Ramos (cell line): ENCODE results near the gene ZPBP2.

Source experiments
- in situ Hi-C: fragments of 300-500 bp; cut with MboI; formaldehyde crosslinking; loops from one replicate; pipeline ENCODE4 v1.14.3; 2022; ENCODE audit warnings: low sequenced_read_pairs; ENCODE audit not compliant: unreplicated experiment

Gene ZPBP2

DNA sequence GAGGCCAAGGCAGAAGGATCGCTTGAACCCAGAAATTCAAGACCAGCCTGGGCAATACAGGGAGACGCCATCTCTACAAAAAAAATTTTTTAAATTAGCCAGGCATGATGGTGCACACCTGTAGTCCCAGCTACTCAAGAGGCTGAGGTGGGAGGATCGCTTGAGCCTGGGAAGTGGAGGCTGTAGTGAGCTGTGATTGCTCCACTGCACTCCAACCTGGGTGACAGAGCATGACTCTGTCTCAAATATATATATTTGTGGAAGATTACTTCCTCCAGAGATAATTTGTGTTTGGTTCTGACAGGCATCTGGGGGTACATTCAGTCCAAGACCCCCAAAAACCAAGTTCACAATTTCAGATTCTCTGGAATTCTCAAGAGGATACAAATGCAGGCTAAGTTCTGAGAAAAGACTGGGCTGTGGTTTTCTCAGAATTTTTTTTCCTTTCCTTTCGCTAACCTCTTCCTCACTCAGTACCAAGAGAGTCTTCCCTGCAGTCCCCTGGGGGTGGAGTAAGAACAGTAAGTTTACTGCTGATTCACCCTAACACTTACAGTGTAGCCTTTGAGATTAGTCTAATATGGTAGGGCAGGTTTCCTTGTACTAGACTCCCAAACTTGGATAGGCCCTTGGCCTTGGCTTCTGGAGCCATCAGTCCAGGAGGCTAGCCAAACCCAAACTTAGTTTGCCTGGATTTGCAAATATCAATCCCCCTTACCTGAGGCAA is 35.3 kb downstream of the ZPBP2 start:
- in situ Hi-C loops: no loop called here

DNA sequence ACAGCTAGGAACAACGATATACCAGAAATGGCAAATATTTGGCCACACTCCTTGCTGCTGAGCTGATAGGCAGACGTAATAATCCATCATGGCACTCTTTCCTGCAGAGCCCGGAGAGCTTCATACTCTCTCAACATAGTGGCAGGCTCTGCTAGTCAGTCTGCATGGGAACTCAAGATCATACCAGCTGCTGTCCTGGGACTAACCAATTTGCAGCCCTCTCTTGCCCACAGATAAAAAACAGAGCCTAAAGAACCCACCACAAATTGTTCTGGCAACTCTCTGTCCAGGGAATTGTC is 36.9 kb downstream of the ZPBP2 start:
- in situ Hi-C loops: no loop called here

DNA sequence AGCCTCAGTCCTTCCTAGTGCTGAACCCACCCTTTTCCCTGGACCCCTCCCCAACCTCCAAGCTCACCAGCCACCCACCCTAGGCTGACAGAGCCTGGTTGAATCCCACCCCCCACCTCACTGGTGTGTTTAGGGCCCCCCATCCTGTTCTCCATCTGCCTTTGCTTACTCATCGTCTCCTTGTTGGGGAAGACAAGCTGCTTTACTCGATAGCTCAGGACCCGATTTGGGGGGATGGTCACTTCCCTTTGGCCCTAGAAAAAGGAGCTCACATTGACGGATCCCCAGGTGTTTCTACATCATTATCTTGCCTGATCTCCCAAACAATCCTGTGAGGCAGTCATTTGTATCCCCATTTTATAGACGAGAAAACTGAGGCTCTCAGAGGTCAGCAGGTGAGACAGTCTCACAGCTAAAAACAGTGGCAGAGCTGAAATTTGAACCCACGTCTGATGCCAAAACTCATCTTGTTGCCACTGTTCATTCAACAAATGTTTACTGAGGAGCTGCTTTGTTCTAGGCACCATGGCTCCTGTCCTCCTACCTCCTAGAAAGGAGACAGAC is 40.9 kb downstream of the ZPBP2 start:
- in situ Hi-C loops: no loop called here

DNA sequence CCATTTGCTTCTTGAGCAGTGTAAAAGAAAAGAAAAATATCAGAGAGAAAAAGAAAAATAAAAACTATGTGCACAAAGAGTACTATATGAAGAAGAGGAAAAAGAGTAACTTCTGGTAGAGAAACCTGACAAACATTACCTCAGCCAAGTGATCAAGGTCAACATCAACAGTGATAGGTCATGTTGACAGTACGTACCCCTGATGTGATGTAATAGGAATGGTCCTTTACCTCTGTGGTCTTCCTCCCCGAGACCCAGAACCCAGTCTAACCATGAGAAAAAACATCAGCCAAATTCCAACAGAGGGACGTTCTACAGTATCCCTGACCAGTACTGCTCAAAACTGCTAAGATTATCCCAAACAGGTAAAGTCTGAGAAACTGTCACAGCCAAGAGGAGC is 46.0 kb downstream of the ZPBP2 start:
- in situ Hi-C loops: no loop called here

DNA sequence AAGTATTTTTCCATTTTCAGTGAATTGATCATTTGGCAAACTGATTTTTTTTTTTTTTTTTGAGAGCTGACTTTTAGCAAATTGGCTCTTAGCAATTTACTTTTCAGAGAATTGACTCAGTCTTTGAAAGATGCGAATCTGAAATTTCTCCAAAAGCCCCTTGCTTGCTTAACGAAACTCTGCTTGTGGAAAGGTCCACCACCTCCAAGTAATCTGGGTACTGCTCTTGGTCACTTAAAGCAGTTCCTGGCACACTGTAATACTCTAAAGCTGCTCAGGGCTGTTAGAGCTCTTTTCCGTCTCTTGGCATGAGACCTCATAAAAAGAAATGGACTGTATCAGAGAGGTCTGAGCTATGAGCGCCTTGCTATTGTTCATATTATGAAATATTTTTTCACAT is 47.6 kb downstream of the ZPBP2 start:
- in situ Hi-C loops: no loop called here

DNA sequence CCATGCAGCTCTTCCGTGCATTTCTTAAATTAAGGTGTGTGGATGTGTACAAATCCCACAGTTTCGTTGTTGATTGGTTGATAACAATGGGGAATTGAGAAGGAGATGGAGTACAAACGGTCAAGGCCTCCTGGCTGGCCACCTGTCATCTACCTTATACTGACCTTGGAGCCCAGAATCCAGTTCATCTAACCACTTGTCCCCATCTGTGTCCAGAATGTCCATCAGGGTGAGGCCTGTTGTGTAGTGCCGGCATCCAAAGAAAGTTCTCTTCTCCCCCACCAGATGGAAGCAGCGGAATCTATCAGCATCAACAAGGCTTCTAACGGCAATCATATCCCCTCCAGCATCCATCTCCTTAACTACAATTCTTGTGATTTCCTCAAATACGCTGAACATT is 48.9 kb downstream of the ZPBP2 start:
- in situ Hi-C loops: no loop called here

DNA sequence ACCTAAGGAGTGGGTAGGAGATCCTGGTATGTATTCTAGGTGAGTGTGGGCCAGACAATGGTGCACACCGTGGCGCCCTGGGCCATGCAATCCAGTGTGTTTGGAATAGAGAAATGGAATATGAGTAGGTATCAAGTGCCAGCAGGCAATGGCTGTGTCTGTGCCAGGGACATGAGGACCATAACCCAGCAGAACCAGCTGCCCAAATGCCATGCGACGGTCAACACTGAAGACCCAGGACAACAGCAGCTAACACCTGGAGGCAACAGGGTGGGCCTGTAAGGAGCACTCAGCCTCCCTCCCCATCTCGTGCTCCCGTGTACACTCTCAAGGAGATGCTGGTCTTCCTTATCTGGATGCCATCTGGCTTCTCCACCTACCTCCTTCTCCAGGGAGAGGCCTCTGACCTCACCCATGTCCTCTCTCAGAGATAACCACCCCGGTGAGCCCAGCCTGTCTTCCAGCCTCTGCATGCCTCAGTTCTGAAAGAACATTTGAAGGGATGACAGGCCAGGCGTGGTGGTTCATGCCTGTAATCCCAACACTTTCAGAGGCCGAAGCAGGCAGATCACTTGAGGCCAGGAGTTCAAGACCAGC is 51.2 kb downstream of the ZPBP2 start:
- in situ Hi-C loops: no loop called here

DNA sequence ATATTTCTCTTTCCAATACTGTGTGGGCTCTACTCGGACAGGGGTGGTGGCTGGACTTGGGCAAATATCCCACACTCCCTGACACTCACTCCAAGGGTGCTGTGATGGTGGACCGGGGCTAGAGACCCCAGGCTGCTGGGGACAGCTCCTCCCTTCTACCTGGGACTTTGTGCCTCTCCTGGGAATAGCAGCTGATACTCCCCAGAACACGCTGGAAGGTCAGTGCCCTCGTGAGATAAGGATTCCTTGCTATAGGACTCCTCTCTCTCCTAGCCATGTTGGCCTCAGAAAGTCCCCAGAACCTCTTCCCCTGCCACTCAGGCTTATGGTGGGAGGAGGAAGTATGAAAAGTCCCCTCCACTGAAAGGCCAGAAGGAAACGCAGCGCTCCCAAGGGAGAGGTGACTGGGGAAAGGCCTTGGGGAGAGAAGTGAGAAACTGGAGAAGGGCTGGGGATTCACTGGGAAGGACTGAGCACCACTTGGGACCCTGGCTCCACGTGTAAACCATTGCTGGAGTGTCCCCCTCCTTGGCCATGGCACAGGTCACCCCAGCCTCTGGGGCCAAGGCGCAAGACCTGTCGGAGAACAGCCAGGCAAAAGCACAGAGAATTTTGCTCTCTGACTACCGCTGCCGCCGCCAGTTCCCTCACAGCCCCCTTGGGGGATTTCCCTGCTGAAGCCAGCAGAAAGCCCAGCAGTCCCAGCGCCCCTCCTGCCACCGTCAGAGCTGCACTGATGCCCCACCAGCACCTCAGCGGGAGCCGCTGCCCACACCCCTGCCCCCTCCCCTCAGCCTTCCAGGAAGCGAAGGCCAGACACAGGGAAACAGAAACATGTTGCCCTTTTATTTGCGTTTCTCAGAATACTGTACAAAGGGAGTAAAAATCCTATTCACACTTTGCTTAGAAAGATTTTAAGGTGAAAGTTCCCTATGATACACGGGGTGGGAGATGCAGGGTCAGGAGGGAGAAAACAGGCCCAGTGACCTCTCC is 52.5 kb downstream of the ZPBP2 start:
- in situ Hi-C loops: no loop called here

DNA sequence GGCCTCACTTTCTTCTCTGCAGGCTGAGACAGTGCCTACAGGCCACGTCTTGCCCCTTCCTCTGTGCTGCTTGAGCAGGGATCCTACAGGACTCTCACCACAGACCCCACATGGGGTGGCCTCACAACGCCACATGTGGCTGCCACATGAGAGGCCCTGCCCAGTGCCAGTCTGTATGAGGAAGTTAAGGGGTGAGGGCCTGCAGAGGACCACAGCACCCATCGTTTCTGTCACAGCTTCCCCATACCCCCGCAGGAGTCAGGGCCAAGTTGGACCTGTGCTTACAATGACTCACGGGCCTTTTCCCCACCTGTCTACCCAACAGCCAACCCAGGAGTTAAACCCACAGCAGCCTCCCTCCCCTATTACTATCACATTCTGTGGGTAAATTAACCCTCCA is 53.3 kb downstream of the ZPBP2 start:
- in situ Hi-C loops: no loop called here

DNA sequence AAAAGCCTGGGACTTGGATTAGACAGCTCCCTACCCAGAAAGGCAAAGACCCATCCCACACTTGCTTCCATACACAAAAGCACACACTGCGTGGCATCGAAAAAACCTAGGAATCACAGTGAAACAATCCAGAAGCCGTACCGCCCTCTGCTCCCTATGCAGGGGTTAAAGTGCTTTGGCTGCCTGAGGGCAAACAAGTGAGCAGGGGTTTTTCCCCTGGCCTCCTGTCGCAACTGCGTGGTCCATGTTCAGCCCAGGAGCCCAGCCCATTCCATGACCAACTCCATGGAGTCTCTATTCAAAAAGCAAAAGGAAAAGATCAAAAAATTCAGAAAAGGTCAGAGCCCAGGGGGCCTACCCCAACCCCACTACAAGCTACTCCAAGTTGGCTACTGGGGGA is 54.0 kb downstream of the ZPBP2 start:
- in situ Hi-C loops: no loop called here

DNA sequence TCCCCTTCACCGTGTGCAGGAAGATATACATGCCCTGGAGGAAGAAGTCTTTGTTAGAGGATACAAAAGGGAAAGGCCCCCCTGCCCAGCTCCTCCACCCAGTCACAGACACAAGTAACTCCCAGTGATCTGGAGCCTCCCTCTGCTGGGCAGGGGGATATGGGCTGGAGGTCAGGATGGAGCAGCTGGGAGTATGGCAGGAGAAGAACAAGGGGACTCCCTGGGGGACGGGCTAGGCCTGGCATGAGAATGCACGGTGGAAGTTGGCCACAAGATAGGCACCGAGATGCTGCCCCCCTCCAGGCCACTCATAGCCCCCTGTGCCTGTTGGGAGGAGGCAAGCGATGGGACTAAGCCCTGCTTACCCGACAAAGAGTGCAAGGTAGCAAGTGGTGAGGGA is 55.2 kb downstream of the ZPBP2 start:
- in situ Hi-C loops: no loop called here

DNA sequence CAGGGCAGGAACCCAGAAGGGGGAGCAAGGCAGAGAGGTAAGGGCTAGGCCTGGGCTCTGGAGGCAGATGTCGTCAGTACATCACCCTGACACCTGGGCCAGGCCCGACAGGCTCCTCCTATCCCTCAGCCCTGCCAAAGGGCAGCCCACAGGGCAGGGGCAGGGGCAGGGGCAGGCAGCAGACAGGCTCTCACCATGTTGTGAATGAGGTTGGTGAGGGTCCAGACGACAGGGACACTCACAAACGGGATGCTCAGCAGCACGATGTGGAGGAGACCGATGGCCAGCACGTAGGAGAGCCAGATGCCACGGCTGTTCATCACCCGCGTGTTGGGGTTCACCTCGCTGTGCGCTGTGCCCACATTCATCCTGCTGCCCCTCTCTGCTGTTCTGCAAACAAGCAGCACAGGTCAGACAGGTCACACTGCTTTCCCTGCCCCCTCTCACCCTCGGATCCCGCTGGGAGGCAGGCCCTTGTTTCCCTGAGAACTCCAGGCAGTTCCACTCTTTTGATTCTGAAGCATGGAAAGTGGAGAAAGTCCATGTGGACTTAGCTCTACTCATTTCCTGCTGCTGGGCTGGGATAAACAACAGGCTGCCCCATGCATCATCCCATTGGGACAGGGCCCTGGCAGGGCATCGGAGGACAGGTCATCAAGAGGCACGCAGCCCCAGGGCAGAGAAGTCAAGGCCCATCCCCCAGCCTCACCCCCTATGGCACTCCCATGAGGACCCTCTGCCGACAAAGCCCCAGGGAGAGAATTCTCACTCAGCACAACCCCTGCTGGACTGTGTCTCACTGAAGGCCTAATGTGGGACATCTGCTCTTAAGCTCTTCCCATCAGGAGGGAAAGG is 56.1 kb downstream of the ZPBP2 start:
- in situ Hi-C loops: no loop called here

DNA sequence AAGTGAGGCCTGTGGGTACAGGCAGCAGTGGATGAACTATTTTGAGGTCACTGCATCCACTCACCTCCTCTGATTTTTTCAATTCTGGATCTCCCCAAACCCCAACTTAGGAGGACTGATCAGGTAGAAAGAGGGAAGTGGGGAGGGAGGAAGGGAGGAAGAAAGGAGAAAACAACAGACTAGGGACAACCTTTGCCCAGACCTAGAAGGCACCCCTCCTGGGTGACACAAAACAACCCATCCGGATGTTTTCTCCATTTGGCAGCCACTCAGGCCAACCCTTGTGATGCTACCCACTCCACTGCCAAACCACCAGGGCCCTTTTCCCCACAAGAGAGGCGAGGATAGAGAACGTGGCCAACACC is 56.7 kb downstream of the ZPBP2 start:
- in situ Hi-C loops: no loop called here

DNA sequence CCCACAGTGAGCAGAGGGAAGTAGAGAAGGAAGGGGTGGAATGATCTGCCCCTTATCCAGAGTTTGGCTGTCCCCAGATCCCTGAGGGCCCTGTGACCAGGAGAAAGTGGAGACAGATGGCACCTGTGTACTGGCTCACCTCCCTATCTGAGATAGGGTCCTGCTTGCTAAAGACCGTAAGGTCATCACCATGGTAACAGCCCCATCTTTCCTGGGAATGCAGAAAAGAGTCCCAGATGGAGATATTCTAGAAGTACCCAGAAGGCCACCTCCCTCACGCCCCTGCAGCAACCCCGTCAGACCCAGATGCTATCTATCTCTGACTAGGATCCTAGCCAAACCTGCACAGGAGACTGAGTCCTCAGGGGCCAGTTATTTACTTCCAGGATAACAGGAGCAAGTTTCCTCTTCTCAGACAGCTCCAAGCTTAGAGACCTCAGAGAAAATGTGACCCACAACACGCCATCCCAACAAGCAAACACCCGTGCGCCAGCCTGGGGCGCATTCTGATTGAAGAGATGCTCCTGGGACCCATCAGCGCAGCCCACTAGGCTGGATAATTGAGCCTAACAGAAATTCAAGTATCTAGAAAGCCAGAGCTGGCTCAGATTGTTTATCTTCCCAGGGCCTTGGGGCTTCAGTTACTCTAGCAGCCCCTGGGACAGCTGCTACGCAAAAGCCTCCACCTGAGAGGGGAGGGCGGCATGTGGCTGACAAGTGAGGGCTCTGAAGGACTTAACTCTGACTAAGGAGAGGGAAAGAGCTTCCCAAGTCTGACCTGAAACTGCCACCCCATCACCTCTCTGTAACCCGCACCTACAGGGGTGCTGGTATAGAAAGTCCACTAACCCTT is 57.5 kb downstream of the ZPBP2 start:
- in situ Hi-C loops: no loop called here

DNA sequence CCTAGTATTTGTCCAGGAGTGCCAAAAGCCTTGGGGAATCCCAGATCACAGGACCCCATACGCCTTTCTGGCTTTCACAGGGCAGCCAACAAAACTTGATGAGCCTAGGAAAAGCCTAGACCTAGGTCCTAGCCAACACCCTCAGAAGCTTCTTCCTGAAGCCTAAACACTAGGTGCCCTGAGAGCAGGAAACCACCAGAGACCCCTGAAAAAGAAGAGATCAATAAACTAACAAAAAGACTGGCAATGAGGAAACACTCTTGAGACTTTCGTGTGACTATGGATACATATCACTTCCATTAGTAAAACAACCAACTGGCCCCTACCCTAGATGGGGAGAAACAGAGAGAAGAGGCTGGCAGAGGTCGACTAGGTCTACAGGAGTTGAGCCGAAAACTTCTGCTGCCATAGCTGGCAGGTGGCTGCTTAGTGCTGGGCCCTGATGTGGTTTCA is 58.2 kb downstream of the ZPBP2 start:
- in situ Hi-C loops: no loop called here

DNA sequence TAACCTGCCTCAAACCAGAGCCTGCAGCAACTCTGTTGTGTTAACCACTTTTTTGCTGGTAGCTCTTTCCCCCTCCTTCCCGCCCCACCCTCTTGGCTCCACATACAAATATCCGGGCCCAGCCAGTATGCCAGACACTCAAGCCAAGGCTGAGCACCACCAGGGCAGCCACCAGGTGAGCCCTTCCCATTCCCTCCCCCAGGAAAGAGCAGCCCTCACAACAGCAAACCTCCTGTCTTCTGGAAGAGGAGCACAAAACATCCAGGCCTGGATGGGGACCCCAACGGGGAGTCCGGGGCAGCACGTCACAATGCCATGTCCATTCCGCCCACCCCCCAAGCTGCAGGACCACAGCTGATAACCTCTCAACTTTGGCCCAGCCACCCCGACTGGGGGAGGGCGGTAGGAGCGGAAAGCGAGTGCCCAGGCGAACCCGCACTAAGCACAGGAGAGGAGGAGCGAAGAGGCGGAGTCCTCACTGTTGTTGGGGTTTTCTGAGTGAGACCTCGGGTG is 58.6 kb downstream of the ZPBP2 start:
- in situ Hi-C loops: no loop called here
